Ishikawa (cell line): Measurements from ENCODE around the gene GNB5.

Source experiments
- CREB1 ChIP-seq: IDR thresholded peaks from 2 replicates; pipeline ENCODE4 v1.6.1; 2012; ENCODE audit warnings: low read depth
- EP300 ChIP-seq: IDR thresholded peaks from 2 replicates; pipeline ENCODE4 v1.6.1; 2012; ENCODE audit warnings: borderline replicate concordance
- MAX ChIP-seq: IDR thresholded peaks from 2 replicates; pipeline ENCODE4 v1.6.1; 2012
- REST ChIP-seq: IDR thresholded peaks from 2 replicates; pipeline ENCODE4 v1.6.1; 2012; ENCODE audit warnings: low read depth, mild to moderate bottlenecking
- TAF1 ChIP-seq: IDR thresholded peaks from 2 replicates; pipeline ENCODE4 v1.6.1; 2012; ENCODE audit warnings: low read depth, mild to moderate bottlenecking
- USF1 ChIP-seq: IDR thresholded peaks from 2 replicates; pipeline ENCODE4 v1.6.1; 2012
- YY1 ChIP-seq: IDR thresholded peaks from 2 replicates; pipeline ENCODE4 v1.6.1; 2012; ENCODE audit warnings: low read depth

GRCh38 chr15:52154896-52155865, 36.0 kb downstream of the GNB5 start:
- no peak for TF ChIP-seq TAF1
- no peak for TF ChIP-seq REST
- TF ChIP-seq USF1, result no peak
- no peak for TF ChIP-seq EP300
- TF ChIP-seq YY1, result no peak
- no peak for TF ChIP-seq CREB1
- no peak for TF ChIP-seq MAX
